Right kidney (tissue), 9 donors: Measurements from ENCODE around the gene E2F6.

Experiments
- DNase-seq: peaks from one replicate; pipeline ENCODE4 v3.0.0-alpha.2; 2016
- long read RNA-seq, 8 donors: transcript quantifications; one replicate each; lab custom pipeline, GENCODE V29; 2026

Gene E2F6, protein sequence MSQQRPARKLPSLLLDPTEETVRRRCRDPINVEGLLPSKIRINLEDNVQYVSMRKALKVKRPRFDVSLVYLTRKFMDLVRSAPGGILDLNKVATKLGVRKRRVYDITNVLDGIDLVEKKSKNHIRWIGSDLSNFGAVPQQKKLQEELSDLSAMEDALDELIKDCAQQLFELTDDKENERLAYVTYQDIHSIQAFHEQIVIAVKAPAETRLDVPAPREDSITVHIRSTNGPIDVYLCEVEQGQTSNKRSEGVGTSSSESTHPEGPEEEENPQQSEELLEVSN
- long read RNA-seq, donor 1, transcript E2F6-202 (7 exons, 3,218 nt): major isoform, 9 of 14 reads
- long read RNA-seq, donor 1, partial matches to known transcripts: 0 of 14 reads
- long read RNA-seq, donor 1, other reads (novel, unspliced or antisense): 0 of 14 reads
- long read RNA-seq, donor 2, partial matches to known transcripts: 0 of 6 reads
- long read RNA-seq, donor 2, other reads (novel, unspliced or antisense): 0 of 6 reads
- long read RNA-seq, donor 3, partial matches to known transcripts: 0 of 4 reads
- long read RNA-seq, donor 3, other reads (novel, unspliced or antisense): 0 of 4 reads
- long read RNA-seq, donor 4, partial matches to known transcripts: 0 of 6 reads
- long read RNA-seq, donor 4, other reads (novel, unspliced or antisense): 0 of 6 reads
- long read RNA-seq, donor 5, transcript E2F6-212 (6 exons, 3,191 nt): major isoform, 6 of 11 reads
- long read RNA-seq, donor 5, partial matches to known transcripts: 0 of 11 reads
- long read RNA-seq, donor 5, other reads (novel, unspliced or antisense): 0 of 11 reads
- long read RNA-seq, donor 6, partial matches to known transcripts: 0 of 2 reads
- long read RNA-seq, donor 6, other reads (novel, unspliced or antisense): 0 of 2 reads
- long read RNA-seq, donor 7, transcript E2F6-202 (7 exons, 3,218 nt): major isoform, 5 of 7 reads
- long read RNA-seq, donor 7, partial matches to known transcripts: 0 of 7 reads
- long read RNA-seq, donor 7, other reads (novel, unspliced or antisense): 0 of 7 reads
- long read RNA-seq, donor 8, partial matches to known transcripts: 0 of 10 reads
- long read RNA-seq, donor 8, other reads (novel, unspliced or antisense): 0 of 10 reads

DNA sequence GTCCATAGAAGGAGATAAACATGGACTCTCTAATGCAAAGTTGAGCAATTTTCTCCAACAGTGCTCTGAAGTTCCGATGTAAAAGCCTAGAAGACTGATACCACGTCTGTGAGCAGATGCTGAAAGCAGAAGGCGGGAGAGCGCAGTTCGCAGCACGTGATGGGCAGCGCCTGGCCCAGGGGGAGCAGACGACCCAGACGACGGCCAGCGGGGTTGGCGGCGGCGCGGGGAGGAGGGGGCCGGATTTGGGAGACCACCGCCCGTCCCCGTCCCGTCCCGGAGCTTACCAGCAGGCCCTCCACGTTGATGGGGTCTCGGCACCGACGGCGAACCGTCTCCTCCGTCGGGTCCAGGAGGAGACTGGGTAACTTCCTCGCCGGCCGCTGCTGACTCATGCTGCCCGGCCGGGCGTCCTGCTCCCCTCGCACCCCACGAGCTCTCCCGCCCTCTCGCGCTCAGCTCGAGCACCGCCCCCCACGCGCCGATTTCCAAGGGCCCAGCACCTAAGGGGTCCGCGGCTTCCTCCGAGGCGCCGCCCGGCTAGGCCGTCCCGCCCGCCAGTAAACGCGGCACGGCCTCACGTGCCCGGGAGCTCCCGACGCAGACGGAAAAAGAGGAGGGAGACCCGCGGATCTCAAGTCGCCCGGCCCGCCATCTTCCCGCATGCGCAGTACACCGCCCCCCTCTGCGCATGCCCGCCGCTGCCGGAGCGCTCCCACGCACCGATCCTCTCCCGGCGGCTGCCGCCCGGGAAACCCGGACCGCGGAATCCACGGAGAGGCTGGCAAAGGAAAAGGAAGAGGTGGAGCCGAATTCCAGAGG lies at the start of gene E2F6:
E2F6 (minus strand) TSS at position 677 of the 822 bp plus-strand sequence; CDS start at position 395, 282 bp downstream.
- DNase-seq: peak; percentile 98

DNA sequence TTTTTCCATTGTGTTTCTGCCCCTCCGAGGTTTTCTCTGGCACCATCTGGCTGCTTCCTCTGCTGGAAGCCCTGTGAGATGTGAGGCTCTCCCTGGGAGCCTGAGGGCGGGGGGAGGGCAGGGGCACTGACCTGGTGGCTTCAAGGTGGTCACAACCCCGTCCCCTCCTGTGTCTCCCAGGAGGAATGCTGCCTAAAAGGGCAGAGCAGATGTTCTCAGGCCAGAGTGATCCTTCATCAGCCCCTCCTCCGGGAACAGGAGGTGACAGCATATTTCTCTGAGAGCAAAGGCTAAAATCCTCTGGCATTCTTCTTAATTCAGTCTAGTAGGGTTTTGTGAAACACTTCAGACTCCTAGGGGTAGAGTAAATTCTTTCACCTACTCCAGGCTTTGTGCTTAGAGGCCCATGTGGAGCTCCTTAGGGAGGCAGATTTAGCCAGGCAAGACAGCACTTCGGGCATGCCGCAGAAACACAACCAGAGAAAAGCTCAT lies 49.6 kb upstream of the E2F6 start:
- DNase-seq: no peak

DNA sequence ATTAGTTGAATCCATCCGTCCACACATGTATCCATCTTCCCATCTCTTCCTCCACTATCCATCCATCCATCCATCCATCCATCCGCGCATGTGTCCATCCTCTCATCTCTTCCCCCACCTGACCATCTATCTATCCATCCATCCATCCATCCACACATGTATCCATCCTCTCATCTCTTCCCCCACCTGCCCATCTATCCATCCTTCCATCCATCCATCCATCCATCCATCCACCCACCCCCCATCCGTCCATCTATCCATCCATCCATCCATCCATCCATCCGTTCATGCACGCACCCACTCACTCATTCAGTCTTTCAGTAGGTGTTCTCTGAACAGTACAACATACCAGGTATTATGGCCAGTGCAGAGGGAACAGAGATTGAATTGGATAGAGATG lies 48.9 kb upstream of the E2F6 start:
- DNase-seq: no peak

DNA sequence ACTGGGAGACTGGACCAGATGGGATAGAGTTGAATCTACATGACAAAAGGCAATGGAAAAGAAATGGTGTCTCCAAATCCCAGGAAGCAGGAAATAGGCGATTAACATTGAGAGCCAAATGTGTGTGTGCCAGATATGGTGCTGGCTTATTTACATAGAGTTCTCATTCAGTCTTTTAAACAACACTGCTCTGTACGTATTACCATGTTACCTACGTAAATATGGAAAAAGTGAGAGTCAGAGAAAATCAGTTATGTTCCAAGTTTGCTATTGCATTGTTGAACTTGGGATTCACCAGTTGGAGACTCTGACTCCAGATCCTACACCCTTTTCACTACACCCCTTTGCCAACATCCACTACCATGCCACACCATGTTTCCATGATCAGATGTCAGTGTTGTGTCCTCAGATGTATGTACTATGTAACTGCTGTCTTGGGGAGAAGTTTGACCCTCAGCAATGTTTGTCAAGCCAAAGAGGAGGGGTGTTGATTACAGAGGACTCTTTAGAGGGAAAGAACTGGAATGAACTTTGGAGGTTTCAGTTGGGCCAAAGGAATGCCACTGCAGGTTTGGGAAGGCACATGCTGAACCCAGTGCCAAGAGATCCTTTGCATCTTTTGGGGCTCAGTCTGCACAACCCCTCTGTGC lies 48.2 kb upstream of the E2F6 start:
- no peak for DNase-seq

DNA sequence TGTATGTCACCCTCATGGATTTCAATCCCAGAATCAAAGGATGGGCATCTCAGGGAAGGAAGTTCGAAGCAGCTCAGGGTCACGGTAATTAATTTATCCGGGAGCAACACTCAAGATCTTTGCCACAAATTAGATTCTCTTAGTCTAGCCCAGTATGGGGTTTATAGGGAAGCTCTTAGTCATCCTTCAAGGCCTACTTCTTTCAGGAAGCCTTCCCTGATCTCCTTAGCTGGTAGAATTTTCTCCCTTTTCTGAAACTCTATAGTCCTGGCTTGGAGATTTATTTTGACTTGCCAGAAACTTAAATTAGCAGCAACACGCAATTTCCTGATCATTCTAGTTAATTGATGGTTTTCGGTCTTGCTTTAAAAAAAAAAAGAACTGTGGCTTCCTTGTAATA lies 47.4 kb upstream of the E2F6 start:
- DNase-seq: no peak

DNA sequence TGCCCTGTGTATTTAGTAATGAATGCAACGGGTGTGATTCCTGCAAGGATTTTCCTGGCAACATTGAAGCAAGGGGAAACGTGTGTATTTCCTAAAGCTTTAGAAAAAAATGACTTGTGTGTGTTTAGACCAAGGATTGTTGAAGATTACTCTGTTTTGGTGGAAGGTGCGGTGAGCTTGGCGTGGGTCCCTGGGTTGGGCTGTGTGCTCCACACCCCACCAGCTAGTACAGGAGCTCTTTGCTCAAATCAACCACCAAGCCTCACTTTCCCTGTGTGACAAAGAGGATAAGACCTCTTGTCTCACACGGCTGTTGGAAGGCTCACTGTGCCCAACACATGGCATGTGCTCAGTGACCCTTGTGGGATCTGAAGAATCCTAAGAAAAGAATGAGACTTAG lies 46.5 kb upstream of the E2F6 start:
- DNase-seq: no peak

DNA sequence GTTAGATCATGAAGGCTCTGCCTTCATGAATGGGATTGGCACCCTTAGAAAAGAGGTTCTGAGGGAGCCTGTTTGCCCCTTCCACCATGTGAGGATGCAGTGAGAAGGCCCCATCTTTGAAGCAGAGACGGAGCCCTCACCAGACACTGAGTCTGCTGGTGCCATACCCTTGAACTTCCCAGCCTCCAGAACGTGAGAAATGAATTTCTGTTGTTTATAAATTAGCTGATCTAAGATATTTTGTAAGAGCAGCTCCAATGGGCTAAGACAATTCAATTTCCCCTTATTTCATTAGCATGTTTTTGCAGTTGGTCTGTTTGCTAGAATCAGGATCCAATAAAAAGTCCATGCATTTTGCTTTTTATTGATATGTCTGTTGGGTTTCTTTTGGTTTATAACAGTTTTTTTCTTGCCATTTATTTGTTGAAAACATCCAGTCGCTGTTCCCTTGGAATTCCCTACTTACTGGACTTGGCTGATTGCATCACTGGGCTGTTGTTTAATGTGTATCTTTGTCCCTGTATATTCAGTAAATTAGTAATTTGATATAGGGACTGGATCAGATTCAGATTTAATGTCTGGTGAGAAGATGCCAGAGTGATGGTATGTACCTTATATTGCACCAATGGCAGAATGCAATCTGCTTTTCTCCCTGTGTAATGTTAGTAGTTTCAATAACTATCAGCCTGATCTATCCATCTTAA lies 43.8 kb upstream of the E2F6 start:
- DNase-seq: no peak

DNA sequence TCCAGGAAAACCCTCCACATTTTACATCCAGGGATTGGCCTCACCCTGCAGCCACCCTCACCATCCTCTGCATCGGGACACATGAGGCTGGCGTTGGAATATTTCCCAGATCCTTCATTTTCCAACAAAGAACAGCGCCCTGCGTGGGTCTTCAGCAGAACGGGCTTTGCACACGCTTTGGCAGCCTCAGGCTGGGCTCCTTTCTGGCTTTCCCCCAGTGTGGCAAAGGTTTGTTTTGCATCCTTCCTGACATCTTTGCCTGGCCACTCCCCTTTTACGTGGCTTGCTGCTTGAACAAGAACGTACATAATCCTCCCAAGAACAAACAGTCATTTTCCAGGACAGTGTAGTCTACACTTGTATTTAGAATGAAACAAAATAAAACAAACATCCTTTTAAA lies 42.3 kb upstream of the E2F6 start:
- no peak for DNase-seq

DNA sequence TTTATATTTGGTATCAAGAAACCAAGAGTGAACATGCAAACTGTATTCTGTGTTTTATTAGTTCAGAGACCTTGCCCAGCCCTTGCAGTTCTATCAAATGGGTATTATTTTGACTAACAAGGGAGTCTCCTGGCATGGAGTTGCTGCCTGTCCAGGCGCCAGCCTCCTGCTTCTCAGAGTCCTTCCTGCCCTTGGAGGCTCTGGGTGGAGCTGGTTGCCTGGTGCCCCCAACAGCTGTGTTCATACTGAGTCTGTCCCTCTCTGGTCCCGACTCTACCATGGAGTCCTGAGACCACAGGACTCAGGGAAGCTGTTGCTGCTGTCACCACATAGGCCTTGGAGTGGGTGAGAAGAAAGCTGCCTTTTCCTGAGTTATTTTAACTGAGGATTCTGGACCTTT lies 41.6 kb upstream of the E2F6 start:
- DNase-seq: no peak

DNA sequence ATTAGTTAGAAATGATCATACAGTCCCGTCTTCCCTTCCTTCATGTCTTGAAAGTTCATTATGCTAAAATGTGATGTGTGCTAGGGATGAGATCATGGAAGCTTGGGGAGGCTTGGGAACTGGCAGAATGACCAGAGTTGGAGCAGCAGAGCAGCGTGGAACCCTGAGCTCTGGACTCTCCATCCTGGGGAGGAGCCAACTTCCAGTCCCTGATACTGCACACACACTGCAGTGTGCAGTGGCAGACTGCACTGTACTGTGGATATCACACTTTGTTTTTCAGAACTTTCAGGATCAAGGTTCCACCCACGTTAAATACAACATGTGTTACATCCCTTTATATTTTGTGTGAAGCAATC lies 40.6 kb upstream of the E2F6 start:
- DNase-seq: no peak

DNA sequence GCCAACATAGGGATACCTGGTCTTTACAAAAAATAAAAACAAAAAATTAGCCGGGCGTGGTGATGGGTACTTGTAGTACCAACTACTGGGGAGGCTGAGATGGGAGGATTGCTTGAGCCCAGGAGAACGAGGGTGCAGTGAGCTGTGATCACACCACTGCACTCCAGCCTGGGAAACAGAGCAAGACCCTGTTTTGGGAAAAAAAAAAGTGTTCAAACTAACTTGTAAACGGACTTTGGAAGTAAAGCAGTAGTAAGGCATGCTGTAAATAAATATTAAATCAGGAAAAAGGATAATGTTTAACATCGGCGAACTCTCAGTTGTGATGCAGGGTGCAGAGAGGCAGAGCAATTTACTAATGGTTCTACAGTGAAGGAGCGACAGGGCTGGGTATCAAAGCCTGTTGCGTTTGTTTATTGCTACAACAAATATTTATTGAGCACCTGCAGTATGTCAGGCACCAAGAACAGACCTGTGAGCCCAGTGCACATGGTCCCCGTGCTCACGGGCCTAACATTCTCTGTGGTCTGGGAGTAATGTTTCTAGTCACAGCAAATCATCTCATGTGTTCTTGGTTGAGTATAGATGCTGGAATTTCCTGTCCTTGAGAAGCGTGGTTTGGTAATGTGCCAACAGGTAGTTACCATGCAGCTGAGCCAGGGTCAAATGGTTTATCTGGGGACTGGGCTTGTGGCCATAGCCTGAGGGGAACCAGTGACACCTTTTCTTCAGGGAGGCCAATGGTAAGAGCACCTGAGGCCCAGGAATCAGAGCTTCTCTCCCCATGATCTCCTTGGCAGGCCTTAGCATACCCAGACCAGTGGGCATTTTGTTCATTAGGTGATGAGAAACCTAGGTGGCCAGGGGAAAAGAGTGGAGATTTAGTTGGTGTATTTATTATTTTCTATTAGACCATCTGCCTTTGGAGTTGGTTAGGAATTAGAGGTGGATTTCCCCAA lies 40.0 kb upstream of the E2F6 start:
- no peak for DNase-seq

DNA sequence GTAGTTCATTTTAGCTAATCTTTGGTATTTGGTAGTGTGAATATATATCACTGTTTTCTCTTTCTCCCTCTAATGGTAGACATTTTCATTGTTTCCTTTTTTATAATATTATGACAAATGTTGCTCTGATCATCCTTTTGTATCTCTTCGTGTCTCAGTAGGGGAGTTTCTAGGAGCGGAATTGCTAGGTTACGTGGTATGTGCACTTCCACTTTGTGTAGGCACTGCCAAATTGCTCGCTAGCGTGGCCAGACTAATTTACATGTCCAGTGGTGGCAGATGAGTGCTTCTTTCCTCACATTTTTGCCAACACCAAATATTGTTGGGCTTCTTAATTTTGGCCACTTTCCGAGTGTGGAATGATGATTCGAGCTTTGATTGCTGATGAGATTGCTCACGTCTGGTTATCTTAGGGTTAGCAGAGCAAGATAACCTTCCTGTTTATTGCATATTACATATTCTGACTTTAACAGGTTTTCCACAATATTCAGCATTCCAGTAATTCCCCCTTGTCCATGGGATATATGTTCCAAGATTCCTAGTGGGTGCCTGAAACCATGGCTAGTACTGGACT lies 37.5 kb upstream of the E2F6 start:
- no peak for DNase-seq

DNA sequence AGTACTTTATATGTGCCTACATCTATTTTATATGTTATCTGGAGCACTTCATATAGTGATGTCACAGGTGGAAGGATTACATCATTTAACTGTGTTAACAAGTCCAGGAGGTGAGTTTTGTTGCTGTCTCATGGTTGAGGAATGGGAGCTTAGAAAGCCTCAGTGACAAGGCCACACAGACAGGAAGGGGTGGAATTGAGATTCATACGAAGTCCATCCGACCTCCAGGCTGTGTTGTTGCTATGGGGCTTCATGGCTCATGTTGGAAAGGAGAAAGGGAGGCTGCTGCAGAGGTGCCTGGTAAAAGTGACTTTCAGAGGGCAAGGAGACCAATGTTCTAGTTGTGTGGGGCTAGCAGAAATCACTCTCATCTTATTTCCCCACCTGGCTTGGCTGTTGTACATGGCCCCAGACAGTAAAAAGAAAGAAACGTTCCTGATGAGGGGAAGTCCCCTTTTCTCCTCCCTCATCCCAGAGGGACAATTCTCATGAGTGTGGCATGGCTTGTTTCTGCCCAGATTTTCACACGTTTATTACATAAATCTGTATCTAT lies 36.9 kb upstream of the E2F6 start:
- DNase-seq: no peak

DNA sequence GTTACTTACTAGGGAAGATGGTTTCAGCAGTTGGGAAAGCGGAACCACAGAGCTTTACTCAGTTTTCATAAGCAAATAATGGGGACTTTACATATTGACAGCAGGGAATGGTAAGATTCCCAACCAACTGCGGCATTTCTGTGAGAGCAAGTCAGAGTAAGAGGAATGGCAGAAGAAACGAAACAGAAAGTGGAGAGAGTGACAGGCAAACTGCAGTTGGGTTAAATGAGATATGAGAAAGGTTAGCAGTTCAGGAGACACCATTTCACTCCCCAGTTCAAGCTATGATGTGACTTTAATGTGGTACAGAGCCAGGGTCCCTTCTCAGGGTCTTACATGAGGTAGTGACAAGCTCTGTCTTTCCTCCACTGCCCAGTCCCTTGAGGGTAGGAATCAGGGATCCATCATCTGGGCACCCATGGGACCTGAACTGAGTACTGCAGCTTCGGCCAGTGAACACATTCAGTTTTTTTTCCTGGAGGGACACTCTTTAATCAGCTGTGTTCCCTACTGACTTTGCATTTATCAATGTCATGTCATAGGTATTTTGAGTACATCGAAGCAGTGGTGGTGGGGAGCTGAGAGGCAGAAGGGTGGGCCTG lies 34.8 kb upstream of the E2F6 start:
- no peak for DNase-seq

DNA sequence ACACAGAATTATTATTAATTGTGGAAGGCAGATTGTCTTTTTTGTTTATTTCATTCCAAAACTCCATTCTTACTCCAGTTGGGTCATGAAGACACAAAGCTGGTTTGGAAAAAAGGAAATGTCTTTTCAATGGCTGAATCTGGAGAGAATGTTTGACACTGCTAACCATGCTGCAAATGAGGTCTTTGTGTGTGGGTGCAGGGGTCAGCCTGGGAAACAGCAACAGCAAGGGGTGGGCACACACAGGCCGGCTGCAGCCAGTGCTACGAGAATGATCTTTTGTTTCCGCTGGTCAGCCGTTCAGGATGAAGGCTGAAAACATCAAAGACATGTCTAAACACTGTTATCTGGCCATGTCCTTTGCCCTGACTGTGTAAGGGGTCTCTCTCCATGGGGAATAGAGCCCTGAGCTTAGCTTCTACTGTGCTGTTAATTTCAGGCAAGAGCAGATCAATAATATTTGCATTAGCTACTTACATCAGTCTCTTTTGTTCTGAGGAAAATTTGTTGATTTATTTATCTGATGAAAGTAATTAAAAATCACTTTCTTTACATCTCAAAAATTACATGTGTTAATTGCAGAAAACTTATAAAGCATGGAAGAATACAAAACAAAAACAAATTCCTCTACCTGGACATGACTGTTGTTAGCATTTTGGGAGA lies 33.3 kb upstream of the E2F6 start:
- DNase-seq: no peak

DNA sequence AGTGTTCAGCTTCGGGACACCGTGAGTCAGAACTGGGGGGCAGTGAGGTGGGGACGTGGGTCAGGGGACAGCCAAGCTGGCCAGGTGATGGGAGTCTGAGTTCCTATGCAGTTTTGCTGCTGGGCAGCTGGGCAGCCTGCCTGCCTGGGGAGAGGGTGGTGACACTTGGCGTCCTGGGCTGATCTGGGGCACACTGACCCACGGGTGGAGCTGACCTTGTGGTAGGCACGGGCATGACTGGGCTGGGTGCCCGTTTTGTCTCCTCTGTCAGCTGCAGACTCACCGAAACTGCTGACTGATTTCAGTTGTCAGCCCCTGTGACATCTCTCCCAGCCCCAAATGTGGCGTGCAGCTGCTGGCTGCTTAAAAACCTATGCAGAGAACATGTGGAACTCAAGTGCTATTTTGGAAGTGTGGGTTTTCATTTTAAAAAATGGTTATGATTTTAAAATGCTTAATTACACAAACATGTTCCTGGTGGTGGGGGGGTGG lies 32.6 kb upstream of the E2F6 start:
- DNase-seq: peak; percentile 18

DNA sequence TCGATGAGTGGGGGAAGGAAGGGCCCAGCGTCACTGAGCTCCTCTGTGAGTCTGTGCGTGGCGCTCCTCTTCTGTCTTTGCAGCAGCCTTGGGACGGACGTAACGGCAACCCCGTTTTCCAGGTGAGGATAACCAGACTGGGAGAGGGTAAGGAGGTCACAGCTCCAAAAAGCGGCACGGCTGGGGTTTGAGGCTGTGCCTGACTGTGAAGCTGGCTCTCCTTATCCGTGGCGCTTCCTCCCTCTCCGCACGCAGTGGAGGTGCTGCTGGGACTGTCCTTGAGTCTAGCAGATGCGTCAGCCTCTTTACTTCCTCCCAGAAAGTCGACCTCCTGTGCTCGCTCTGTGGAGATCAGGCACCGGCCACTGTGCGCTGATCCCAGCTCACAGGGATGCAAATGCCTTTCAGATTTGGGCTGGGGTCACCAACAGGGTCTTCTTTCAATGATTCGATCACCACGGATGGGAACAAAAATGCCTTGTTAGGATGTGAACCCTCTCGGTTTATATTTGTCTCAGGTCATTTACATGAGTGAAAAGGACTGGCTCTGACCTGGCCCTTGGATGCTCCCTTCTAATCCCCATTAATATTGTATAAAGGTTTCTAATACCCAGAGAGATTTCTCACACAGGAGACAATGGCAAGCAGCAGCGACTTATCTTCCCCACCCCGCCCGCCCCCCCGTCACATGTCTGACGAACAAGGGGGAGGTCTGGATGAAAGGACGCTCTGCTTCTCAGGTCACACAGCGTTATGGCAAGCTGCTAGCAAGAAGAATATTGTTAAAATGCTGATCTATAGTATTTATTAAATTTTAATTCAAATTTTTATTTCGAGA lies 30.1 kb upstream of the E2F6 start:
- DNase-seq: peak; percentile 20
